GM18520 (cell line): ENCODE results near the gene COL15A1.

Experiments
- ATAC-seq: cut with Tn5 transposase; IDR thresholded peaks from one replicate; pipeline ENCODE4 v1.9.1; 2021; ENCODE audit not compliant: unreplicated experiment

Gene COL15A1

DNA sequence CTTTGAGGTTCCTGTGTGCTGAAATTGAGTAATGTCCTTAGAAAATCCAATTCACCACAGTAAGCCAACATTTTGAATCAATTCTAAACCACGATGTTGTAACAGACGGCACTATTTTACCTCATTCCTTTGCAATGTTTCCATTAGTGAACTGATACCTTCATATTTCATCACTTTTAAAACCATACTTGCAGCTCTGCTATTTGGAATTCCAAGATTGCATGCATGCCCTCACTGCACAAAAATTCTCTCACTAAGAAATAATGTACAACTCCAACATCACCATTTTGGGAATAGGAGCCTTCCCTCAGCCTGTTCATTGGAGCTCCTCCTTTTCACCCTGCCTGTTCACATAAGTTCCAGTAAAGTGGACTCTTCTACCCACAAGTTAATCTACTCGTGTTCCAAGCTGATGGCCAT lies 86.4 kb downstream of the COL15A1 start:
- ATAC-seq: no peak

DNA sequence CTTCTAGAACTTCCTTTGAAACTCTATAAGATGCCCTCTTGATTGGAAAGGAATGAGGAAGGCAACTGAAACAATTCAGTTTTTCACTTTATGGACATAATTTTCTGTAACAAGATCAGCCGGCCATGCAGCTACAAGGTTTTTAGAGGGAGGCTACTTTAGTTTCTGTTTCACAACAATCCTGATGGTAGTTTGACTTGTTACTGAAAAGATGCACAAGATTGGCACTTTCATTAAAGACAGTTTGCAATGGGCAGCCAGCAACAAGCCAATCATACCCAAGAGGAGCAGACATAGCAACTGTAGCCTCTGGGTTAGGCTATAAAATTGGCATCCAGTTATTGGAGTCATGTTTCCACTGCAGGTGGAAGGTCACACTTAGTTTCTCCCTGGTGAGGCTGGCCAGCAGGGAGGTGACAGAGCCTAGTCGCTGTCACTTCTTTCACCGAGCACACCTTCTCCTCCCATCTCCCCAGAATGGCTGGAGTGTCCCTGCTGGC lies 87.0 kb downstream of the COL15A1 start:
- no peak for ATAC-seq

DNA sequence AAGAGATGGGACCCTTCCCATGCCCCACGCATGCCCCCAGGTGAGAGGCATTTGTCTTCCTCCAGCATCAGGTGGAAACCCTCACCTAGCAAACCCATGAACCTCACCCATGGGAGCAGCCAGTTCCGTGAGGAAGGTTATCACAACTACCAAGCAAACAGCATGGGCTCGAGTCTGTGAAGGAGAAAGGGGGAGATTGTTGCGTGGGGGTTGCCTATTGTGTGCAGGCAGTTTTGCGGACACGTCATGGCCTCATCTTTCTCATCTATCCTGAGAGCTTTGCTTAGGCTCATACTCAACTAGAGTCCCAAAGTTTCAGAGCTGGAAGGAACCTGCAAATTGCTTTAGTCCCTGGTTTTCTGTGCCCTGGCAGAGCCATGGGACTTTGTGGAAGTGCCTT lies 87.6 kb downstream of the COL15A1 start:
- ATAC-seq: no peak

DNA sequence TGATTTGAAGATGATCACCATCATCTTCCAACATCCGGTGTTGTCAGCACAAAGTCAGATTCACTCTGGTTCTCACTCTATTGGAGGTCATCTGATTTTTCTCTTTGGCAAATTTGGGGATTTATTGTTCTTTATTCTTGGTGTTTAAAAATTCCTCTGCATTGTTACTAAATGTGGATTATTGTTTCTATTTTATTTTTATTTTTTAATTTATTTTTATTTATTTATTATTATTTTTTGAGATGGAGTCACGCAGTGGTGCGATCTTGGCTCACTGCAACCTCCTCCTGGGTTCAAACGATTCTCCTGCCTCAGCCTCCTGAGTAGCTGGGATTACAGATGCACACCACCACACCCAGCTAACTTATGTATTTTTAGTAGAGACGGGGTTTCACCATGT lies 88.3 kb downstream of the COL15A1 start:
- ATAC-seq: no peak

DNA sequence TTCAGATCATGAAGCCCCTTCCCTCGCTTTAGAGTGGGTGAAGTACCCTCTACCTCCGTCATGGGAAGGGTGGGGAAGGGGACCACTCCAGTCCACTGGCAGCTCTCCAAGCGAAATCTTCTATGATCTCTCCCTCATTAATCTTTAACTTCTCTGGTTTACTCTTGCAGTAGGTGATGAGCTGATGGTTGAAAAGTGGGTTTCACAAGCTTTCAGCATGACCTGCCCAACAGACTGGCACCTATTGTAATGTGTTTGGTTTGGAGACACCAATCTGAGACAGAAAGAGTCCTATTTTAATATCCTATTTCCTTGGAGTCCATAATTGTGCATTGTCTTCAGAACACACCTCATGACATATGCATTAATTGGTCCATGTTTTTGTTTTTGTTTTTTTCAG lies 90.4 kb downstream of the COL15A1 start:
- ATAC-seq: no peak

DNA sequence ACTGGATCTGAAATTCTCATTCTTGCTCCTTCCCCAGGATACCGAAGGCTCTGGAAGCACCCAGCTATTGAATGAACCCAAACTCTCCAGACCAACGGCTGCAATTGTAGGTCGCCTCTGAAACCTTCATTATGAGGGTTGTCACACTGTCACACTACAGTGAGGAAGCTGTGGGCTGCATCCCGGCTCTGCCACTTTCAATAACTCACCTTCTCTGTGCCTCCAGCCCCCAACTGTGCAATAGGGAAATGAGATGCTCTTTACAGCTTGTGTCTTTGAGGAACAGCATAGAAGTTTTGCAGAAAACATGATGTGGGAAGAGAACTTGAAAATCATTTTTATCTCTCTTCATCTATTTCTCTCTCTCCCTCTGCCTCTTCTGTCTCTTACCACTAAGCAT lies 91.6 kb downstream of the COL15A1 start:
- no peak for ATAC-seq

DNA sequence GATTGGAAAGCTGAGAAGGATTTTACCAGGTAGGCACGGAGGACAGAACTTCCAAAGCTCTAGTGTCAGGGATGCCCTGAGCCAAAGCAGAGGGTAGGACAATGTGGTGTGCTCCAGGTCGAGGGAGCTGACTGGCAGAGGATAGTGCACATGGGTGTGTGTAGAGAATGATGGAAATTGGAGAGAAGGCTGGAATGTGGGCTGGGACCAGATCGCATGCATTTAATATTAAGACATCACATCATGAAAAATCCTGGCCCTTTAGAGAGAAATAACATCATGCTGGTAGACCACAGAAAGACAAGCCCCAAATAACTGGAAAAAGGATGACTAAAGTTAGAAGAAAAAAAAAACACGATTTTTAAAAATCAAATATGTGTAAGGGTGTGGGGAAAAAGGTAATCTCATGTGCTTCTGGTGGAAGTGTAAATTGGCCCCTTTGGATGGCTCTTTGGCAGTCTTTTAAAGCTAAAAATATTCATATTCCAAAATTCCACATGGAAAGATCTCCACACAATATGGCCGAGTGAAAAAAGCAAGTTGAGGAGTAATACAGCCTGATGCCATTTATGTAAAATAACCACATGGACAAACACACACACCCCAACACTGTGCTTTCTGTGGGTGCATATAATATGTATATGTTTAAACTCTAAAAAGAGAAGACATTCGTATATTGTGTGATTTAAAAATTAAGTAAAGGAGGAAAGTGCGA lies 94.2 kb downstream of the COL15A1 start:
- no peak for ATAC-seq

DNA sequence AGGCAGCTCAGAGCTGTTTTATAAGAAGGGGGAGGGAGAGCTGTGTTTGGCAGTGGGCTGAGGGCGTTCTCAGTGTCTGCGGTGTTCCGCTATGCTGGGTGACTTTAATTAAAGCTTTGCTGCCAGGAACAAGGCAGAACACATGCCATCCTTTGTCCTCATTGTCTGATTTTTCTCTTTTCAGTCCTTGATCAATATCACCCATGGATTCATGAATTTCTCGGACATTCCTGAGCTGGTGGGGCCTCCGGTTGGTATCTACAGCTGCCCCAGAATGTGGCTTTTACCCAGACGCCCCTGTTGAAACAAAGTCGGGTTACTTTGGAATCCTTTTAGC lies 94.7 kb downstream of the COL15A1 start:
- no peak for ATAC-seq

DNA sequence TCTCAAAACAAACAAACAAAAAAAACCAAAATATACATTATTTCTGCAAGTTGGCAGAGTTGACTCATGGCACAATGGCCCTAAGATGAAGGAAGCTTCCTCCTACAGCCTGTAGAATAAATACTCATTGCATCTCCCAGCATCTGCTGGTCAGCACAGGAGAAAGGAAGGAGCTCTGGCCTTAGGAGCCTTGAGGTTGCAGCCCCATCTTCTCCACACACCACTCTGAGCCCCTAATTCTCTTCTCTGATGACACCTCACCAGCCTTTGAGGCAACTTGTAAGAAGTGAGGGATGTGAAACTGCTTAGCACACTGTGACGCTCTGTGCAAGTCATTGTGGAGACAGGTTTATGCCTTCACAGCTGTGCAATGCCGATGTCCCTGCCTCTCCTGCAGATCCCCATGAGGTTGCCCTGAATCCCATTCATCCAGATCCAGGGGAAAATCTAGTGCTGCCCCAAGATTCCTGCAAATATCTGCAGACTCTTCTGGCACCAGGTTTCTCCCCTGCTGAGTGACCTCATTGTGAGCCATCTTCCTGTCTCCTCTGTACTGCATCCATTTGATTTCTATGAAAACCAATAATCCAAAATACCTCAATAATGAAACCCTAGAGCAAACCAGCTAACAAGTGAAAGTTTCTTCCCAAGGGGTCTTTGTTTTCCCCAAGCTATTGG lies 95.9 kb downstream of the COL15A1 start:
- peak; percentile 60 for ATAC-seq

DNA sequence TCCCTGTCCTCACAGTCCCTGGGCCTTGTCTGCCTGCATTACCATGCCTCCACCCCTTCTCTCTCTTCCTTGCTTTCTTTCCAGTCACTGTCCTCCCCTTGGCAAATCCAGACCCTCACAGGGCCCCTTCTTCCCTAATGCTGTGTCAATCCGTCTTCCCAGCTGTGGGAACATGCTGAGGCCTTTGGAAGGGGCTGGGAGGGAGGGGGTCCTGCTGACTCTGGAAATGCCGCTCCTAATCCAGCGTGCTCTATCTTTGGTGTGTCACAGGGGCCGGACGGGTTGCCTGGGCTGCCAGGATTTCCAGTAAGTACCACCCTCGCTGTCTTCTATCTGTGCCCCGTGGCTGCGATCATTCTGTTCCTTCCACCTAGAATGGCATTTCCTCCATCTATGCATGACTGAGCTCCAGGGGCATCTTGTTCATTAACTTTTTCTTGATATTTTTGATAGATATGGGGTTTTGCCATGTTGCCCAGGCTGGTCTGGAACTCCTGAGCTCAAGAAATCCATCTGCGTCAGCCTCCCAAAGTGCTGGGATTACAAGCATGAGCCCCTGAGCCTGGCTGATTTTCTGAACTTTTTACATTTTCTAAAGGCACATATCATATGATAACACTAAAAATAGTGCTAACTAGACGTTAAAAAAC lies 96.7 kb downstream of the COL15A1 start:
- no peak for ATAC-seq

DNA sequence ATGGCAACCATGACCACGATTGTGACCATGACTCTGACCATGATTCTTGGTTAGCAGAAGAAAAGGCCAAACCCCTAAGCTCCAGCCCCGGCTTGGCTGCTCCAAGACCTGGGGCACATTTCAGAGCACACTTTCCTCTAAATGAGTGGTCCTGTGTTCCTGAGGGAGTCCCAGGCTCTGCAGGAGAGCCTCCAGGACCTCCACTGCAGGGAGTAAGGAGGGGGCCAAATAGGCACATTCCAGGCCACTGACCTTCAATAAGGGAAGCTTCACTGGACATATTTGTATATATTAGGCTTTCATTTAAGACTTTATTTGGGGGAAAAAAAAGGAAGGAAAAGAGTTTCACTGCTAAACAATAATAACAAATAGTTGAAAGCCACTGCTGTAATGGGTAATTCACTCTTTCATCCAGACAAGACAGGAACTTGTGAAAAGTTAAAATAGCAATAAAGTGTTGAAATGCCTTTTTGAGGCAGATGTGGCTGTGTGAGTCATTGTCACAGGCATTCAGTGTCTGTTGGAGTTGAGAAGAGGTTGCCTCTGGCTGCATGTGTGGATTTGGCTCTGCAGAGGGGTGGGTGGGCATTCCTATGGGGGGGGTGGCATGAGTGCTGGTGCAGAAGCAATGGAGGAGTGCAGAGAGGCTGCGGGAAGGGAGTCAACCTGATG lies 97.3 kb downstream of the COL15A1 start:
- no peak for ATAC-seq

DNA sequence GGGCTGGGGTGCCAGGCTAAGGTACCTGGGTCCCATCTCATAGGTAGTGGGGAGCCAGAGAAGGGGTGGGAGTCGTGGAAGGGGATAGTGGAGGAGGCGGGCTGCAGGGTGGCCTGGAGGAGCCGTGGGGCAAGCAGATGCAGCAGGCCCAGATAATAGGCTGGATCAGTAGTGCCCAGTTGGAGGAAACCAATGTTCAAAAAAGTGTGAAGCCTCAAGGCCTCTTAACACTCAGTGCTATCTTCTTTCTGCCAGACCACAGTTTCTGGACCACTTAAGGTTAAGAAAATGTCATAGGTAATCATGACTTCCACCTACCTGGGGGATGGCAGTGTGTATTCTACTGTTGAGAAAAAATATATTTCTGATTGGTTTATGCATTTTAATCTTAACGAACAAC lies 97.9 kb downstream of the COL15A1 start:
- no peak for ATAC-seq

DNA sequence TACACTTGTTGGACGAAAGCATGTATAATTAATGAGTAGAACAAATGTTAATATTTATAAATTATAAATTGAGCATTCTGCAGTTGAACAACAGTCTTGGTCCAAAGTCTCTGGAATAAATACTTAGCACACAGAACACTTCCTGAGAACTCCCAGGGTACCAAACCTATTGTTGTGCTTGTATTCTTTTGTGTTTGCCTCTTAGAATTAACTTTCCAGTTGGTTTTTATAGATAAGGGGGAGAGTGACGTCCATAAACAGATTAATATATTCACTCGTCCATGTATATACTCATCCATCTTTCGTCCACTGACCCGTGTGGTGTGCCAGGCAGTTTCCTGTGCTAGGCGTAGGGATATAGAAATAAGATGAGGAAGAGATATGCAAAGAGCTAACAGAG lies 98.9 kb downstream of the COL15A1 start:
- ATAC-seq: no peak

DNA sequence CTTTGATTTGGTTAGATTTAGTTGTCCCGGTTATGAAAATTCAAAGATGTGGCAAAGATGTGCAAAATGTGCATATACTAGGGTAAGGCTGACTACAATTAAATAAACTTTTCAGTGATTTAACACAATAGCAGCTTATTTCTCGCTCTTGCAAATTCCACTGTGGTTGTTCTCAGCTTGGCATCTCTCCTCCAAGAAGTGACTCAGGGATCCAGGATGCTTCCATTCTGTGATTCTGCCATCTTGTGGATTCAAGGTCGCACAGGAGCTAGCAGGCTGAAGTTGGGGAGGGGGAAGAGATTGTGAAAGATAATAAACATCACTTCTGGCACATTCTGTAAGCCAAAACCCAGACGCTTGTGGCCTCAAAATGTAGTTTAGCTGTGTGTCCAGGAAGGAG lies 101.1 kb downstream of the COL15A1 start:
- no peak for ATAC-seq

DNA sequence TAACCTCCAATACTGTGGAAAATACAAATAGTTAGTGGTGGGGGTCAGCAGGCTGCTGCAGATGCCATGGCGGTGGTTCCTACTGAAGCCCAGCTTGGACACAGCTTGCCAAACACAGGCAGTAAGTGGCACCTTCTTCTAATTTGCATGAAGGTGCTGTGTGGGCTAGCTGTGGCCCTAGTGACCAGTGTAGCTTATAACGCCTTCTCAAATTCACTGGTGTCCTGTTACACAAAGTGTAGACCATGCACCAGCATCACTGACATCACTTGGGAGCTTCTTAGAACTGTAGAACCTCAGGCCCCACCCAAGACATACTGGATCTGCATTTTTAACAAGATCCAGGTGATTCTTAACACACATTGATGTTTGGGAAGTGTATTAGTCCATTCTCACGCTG lies 102.4 kb downstream of the COL15A1 start:
- no peak for ATAC-seq

DNA sequence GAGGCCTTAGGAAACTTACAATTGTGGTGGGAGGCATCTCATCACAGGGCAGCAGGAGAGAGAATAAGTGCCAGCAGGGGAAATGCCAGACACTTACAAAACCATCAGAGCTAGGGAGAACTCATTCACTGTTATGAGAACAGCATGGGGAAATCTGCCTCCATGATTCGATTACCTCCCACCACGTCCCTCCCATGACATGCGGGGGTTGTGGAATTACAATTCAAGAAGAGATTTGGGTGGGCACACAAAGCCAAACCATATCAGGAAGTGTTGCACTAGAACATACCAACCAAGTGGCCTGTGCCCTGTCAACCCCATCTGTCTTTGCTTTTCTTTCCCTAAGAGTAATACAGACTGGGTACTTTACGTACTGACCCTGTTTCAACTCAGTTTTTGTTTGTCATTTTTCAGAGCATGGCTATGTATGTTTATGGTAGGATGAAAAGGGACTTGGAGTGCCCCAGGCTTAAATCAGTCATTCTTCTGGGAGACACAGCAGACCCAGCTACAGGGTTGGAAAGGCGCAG lies 102.9 kb downstream of the COL15A1 start:
- ATAC-seq: no peak

DNA sequence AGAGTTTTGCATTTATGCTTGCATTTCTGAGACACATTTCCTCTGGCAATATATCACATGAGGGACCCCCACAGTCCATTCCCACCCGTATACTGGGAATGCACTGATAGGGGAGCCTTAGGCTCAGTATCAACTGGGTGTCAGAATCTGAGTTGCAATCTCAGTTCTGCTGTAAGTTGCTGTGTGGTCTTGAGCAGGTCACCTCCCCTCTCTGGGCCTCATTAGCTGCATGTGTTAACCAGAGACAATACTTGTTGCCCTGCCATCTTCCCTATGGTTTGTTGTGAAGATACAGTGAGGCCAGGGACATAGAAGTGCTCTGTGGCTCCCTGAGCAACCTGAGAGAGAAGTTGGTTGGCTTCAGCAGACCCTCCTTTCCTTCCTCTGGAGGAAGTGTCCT lies 105.5 kb downstream of the COL15A1 start:
- no peak for ATAC-seq

DNA sequence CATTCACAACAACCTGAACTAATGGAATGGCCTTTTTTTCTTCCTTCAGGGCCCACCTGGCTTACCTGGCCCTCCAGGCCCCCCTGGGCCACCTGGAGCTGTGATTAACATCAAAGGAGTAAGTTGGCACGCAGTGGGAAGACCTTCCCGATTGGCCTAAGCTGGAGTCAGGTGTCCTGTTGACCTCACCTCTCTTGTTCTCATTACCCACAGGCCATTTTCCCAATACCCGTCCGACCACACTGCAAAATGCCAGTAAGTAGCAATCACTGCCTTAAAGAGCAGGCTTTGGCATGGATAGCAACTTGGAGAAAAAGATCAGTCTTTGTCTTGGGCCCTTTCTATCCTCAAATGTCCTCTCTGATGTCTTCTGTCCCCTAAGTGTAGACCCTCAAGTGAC lies 105.9 kb downstream of the COL15A1 start:
- no peak for ATAC-seq

DNA sequence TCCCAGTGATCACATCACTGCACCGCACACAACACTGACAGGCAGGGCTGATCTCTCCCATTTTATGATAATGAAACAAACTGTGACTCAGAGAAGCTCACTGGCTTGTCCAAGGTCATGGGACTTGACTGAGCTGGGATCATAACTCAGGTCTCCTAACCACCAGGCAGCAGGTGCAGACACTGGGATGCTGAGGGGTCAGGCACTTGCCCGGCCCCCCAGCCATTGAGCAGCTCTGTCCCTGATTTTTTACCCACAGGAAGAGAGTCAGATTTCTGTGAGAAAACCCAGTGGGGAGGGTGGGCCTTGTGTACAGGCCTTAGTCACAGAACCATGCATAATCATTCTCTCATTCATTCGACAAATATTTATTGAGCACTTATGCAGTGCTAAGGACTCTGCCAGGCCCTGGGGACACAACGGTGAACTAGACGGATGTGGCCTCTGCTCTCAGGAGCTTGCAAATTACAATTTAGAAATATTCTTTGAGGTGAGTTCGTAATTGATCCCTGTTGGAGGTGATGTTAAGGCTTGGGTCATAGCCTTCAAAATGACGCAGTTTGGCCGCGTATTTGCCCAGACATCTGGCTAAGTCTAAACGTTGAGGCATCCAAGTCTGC lies 106.7 kb downstream of the COL15A1 start:
- ATAC-seq: no peak

DNA sequence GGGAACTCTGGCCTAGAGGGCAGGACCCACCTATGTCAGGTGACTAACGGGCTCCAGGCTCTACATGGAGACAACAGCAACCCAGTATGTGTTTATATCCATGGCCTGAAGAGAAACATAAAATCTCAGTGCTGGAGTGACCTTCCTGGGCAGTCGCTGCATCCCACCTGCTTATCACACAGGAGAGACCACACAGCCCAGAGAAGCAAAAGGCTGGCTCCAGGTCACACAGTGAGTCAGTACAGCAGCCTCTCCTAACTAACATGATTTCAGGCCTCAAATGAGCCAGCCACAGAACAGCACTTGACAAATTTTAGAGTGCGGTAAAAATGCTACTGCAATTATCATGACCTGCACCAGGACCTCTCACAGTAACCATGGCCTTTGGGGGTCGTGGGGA lies 107.2 kb downstream of the COL15A1 start:
- ATAC-seq: no peak

DNA sequence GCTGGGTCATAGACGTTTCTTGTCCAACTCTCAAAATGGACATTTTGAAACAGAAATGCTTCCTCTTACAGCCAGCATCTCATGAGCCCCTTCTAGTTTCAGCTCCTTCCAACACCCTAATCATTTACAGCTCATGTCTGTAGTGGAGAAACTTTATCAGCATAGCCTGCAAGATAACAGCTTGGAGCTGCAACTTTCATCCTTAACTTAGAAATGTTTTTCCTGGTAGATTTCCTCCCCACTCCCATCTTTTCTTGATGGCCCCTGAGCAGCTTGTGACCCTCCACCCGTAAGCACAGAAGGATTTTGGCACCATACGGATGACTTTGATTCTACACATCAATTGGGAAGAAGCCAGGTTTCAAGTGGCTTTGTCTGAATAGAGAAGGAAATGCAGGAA lies 107.7 kb downstream of the COL15A1 start:
- no peak for ATAC-seq
